ENCODE results near the gene AMBP. TPM values are rescaled to one million over a fixed set of nuclear protein-coding genes. Genes with fewer than 3 reads are reported as not detected.

AMBP gene
- total RNA-seq, 1 experiment from 2014 or later = not detected

DNA sequence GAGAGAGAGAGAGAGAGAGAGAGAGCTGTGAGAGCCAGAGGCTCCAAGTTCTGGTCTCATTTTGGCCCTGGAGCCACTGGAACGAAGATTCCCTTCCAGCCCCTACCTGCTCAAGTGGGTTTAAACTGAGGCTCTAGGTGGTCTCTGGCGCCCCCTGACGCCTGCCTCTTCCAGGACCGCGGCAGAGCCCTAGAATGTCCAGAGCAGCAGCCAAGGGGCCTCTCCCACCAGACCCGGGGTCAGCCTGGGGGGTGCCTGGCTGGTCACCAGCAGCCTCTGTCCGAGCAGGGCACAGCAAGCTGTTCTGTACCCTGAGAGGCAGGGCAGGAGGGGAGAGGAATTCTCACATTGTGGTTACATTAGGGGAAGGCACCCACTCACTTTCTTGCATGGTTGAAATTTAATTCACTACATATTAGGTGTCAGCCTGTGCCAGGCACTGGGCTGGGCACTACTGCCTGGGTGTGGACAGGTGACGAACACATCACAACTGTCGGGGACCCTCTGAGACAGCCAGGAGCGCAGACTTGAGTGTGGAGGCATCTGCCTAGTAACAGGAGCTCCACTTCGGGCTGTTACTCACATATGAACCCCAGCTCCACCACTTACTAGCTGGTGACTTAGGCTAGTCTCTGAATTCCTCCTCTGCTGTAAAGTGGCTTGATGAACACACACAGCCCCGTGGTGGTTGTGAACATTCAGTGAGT, 44.5 kb downstream of the AMBP start:
- no peak for DNase-seq (ENCODE audit: low read depth)

DNA sequence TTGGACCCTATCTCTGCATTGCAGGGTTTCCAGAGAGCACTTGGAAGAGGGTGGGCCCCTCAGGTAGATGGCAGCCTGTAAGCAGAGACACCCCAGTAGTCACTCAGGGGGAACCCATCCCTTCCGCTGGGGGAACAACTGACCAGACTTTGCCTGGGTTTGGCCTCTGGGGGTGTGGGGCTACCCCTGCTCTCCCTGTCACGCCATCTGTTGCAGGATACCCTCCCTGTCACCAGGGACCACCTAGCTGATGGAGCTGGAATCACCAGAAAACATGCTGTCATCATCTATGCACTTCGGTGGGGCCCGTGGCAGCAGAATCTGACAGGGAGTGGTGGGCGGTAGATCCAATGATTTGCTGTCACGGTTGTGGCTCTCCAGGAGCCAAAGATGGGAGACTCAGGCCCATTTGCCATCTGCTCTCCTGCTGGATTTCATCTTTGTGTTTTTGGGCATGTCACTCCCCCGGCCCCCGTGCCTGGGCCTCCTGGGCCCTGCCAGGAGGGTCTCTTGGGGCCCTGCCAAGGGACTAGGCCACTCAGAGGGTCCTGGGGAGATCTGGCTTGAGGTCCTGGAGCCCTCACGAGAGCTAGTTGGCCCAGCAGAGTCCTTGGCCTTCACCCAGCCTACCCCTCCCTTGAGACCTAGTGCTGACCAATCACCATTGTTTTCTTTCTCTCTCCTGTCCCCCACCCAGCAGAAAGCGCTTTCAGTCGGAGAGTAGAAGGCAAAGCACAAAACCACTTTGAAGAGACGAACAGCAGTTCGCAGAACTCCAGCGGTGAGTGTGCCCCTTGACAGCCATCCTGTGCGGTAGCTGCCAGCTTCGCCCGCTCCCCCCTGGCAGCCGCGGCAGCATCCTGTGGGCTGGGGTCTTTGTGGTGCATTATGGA, 45.9 kb downstream of the AMBP start:
- DNase-seq (ENCODE audit: low read depth) = no peak

DNA sequence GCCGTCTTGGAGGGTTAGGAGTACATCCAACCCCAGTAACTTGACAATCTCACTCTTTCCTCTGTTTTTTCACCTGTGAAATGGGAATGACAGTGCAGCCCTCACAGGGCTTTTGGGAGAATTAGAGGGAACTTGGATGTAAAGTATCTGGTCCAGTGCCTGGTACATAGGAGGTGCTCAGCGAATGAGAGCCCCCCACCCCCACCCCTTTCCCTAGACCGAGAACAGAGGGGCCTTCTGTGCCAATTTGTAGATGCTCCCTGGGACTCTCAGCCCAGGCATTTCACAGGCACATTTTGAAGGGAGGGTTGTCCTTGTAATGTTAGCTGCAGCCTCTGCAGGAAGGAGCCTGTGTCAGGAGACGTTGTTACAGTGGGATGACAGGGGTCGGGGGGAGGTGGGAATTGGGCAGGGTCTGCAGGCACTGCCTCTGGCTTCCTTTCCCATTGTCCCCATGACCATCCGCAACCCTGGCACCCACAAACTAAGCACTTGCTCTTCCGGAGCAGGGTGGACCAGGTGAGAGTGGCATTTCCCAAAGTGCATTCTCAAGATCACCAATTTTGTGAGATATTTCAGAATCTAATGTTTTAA, 47.0 kb downstream of the AMBP start:
- no peak for DNase-seq (ENCODE audit: low read depth)

DNA sequence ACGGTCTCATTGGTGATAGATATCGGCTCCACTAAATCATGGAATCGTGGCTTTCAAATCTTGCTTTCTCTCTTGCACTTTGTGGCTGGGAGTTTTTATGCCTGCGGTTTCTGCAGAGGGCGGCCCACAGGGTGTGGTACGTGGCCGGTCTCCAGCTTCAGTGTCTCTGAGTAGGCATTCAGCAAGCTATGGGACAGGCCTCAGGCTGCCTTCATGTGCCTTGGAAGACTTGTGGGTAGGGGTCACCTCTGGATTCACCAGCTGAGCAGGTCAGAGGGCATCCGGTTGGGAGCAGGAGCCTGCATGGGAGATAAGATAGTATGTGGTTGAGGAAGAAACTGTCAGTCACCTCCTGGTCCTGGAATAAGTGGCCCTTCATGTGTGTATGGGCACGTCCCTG, 47.7 kb downstream of the AMBP start:
- DNase-seq (ENCODE audit: low read depth) = no peak

DNA sequence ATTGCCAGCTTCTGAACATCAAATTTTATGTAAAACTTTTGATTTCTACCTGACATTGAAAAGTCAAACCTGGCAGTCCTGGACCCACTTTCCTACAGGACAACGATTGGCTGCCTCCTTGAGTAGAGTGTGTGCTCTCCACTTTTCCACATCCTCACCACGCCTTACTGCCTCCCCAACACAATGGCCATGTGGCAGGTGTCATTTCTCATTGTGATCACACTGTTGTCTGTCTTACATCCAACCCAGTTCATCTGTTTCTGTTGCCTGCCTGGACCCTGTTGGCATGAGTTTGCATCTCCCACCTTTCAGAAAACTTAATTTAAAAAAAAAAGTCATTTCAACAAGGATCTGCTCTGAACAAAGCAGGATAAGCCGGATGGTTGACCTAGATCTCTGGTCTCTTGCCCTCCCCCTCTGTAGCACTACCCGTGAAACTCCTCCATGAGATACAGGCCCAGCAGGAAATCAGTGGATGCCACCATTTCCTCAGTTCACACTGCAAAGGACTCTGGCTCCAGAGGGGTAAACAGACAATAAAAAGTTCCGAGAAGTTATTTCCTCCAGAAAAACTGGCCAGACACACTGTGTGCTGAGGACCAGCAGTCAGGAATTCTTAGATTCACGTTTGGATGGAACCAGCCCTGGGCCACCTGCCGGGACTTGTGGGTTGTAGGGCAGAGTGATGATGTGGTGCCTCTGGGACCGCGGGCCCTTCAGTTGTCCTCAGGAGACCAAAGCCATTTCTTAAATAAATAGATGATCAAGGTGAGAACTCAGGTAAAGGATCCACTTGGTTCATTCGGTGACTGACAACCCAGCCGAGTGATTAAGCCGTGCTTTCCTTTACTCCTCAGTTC, 48.6 kb downstream of the AMBP start:
- no peak for DNase-seq (ENCODE audit: low read depth)

DNA sequence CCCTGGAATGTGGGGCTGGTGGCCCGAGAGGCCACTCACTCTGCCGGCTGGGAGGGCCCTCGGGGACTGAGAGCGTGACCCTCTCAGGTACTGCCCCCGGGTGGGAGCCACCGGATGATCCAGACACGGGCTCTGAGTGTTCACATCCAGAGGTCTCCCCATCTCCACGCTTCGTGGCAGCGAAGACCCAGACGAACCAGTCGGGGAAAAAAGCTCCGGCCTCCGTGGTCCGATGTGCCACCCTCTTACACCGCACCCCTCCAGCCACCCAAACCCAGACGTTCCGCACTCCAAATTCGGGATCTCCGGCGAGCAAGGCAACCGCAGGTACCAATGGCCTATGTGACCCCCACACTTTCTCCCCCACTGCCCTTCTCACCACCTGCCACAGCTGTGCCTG, 49.5 kb downstream of the AMBP start:
- no peak for DNase-seq (ENCODE audit: low read depth)

DNA sequence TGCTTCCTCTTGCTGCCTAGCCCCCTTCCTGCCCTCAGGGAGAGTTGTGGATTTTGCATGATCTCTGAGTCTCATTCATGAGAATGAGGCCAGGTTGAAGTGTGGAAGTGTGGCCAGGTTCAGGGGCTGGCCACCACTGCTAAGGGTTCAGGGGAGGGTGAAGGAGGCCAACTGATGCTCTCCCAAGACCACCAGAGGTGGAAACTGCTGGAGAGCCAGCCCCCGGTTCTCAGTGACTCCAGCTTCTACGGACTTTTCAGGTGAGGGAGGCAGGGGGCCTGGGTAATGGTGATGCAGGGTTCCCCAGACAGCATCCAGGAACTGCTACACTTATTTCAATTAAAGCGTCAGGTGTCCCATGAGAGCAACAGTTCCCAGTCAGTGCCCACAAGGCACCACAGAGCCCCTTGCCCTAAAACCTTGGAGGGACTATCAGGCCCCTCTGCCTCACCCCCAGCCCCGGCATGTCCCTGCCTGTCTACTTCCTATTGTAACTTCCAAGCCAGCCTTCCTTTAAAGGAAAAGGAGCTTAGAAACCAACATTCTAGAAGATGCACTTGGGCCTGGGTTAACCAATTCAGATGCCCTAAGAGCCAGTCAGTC, 50.1 kb downstream of the AMBP start:
- DNase-seq (ENCODE audit: low read depth) = no peak

DNA sequence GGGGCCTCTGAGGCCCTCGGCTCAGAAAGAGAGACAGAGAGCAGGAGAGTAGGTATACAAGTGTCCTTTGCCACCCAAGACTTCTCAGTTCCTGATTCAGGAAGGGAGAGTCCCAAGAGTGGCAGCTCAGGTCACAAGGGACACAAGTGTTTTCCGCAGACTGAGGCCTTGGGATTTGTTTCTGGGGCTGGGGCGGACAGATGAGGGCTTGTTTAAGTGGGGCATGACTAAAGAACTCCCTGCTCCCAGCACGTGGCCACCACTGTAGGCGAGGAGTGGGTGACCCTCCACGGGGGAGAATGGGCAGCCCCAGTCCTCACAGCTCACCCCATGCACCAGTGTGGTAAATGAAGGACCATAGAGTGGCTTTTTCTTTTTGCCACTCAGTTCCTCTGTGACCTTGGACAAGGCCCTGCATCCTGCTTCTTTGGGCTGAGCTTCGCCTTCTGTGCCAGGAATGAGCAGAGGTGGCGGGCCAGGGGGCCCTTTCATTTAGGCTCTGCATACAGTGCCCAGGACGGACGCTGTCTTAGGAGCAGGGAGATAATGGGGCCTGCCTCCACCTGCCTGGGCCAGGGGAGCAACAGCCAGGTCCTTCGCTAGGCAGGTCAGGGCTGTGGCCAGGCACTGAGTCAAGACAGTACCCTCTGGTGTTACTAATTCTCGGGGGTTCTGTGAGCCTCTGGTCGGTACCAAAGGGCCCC, 50.8 kb downstream of the AMBP start:
- DNase-seq (ENCODE audit: low read depth) = no peak

DNA sequence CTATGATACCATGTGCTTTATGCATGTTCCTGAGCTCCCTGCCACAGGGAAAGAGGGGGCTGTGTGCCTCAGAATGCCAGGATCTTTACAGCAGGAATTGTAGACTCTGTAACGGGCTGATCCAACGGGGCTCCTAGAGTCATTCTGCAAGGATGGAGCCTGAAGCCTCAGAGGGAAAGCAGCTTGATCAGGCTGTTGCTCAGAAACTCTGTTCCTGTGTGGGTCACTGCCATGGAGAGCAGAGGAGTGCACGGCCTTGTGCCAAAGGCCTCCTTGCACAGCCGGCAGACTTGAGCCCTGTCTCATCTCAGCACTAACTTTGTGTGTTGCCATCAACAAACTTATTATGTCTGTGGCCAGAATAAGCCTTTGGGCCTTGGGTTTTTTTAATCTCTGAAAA, 51.8 kb downstream of the AMBP start:
- no peak for DNase-seq (ENCODE audit: low read depth)

DNA sequence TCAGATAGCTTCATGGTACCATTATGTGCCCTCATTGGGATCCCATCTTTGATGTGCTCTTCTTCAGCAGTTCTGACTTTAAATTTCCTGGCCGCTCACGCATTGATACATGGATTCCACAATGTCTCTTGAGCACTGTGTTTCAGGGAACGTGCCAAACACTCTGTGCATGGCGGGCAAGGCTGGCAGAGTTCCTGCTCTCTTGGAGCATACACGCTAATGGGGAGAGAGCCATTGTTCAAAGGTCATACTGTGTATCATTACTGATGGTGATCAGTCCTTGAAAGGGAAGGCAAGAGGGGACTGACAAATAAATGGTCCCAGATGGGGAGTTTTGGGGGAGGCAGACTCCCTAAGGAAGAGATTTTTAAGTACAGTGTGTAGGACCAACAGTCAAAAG, 52.3 kb downstream of the AMBP start:
- DNase-seq (ENCODE audit: low read depth) = no peak

DNA sequence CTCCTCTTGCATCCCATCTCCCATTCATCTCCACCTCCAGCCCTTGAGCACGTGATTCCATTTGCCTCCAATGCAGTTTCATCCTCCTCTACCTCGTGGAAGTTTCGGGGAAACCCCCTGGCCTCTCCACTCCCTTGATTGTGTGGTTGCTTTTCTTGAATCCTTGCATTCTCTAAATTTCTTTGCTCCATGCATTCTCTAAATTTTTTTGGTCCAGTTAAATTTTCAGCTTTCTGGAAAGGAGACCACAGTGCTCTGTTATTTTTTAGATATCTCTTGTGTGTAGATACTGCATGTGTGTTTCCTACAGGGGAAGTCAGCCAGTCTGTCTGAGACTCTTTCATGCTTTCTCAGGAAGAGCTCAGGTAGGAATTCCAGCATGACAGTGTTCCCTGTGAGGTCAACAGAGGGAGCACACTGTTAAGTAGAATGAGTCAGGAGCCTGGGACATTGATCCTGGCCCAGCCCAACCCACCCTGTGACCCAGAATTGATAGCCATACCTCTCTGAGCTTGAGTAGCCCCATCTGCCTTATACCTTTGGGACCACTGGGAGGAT, 52.8 kb downstream of the AMBP start:
- DNase-seq (ENCODE audit: low read depth) = no peak

DNA sequence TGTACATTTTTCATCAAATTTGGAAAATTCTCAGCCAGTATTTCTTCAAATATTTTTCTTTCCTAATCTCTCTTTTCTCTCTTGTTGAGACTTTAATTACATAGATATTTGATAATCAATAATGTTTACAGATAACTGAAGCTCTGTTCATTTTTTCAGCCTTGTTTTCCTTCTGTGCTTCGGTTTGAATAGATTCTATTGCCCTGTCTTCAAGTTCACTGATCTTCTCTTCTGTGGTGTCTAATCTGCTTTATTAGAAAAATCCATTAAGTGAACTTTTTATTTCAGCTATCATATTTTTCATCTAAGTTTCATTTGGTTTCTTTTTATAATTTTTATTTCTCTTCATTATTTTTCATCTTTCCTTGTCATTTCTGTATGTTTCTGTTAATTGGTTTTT, 54.1 kb downstream of the AMBP start:
- DNase-seq (ENCODE audit: low read depth) = no peak

DNA sequence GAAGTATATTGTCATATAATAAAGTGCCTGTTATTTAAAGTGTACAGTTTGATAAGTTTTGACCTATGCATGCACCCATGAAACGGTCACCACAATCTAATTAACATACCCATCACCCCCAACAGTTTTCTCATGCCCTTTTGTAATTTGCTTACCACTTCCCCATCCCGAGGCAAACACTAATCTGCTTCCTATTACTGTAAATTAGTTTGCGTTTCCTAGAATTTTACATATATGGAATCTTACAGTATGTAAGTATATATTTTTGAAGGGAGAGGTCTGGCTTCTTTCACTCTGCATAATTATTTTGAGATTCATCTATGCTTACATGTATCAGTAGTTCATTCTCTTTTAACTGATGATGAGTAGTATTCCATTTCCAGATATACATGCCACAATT, 56.5 kb downstream of the AMBP start:
- DNase-seq (ENCODE audit: low read depth) = no peak

DNA sequence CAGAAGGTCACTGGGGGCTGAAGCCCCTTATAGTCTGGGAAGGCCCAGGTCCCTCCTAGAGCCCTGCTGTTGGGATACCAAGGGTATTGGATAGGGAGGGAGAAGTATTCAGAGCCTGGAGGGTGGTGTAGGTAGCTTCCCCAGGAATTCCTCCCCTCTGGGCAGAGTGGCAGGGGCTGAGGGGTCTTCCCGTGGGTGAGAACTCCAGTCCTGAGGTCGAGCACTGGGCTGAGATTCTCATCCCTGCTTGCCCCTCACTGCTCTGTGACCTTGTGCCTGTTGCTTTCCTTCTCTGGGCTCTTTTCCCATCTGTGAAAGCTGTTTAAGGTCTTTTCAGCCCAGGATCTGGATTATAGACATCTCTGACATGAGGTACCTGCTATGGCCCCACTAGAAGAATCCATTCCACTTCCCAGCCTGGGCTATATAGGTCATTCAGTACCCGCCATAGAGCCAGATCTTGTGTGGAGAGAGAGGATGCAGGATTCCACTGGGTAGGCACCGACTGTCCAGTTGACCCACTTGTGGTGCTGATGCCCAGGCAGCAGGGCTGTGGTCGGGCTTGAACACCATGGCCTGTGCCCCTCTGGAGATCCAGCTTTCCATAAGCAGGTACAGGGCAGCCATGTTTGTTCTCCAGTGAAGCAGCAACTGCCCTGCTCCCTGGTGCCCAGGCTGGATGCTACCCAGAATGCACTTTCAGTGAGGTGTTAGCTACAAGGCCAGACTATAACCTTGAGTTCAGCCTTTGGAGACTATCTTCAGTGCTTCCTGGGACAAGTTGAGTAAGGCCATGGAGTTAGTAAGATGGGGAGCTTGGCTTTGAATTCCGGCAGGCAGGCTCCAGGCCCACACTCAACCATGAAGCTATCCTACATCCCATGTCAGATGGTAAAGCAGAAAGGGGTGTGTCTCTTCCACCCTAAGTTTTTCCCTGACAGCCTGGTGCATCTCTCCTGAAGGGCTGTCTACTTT, 60.1 kb downstream of the AMBP start:
- DNase-seq (ENCODE audit: low read depth) = no peak

DNA sequence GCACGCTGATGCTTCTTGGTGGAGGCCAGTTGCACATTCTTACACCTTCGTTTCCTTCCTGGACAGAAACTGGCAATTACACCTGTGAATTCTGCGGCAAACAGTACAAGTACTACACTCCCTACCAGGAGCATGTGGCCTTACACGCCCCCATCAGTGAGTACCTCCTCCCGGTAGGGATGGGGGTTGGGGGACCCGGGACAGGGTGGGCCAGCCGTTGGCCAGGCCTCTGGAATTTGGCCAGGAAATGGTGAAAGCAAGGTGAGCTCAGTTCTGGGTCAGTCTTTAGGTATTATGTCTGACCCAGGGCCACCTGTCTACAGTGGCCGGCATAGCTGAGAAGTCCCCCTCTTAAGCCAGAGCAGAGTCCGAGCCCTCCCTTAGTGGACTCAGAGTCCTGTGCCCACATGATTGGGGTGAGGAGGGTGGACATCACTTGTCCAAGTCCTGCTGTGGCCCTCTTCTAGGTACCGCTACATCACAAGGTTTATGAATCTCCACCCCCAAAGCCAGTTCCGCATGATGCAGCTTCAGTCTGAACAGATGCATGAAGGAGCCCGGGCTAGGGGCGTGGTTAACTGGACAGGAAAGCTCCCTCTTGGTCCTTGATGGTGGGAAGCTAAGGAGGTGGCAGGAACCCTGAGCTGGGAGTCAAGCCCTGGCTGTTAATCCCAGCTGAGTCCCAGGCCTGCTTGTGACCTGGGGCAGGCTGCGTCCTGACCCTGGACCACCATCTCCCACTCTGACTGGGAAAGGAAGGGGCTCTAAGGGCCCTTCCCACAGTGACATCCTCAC, 61.3 kb downstream of the AMBP start:
- no peak for DNase-seq (ENCODE audit: low read depth)

DNA sequence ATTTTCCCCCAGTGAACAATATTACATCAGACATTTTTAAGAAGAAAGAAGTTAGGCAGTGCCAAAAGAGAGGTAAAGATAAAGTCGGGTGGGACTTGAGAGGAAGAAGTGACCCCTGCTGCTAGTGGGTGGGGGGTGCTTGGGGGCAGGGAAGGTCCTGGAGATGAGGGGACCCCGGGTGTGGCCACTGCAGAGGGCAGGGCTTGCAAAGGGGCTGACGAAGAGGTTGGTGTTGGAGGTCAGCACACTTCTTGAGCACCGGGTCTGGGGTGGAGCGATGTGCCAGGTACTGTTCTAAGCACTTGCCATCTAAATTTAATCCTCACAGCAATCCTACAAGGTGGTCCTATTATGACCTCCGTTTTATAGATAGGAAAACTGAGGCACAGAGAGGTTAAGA, 62.0 kb downstream of the AMBP start:
- no peak for DNase-seq (ENCODE audit: low read depth)

DNA sequence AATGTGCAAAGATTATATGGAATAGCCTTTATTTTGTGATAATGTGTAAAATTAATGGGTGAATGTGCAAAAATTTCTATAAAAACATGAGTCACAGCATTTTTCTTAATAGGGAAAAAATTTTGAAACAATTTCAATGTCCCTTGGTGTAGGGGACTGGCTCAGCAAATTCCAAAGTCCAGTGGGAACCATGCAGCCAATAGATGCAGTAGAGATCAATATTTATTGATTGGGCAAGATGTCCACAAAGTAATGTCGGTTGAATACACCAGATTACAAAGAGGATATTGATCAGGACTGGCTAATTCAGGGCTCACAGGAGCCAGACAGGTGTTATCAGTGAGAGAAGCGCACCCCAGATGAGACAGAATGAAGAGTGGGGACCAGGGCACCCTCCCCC, 62.5 kb downstream of the AMBP start:
- no peak for DNase-seq (ENCODE audit: low read depth)

DNA sequence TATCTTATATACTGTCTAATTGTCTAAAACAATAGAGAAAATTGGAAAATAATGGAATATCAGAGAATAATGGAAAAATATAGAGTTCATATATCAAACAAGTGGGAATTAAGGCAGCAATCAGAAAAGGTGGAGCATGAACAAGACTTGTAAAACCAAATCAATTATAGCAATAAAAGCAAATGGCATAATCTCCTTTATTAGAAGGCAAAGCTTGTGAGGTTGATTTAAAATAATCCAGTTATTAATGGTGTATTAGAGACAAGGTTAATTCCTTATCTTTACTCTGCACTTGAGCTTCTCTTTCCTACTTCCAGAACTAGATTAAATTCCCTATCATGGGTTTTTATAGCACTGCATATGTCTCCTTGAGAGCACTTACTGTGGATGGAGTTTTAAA, 64.1 kb downstream of the AMBP start:
- no peak for DNase-seq (ENCODE audit: low read depth)
